ENCODE data around the gene SIAH1.

DNA sequence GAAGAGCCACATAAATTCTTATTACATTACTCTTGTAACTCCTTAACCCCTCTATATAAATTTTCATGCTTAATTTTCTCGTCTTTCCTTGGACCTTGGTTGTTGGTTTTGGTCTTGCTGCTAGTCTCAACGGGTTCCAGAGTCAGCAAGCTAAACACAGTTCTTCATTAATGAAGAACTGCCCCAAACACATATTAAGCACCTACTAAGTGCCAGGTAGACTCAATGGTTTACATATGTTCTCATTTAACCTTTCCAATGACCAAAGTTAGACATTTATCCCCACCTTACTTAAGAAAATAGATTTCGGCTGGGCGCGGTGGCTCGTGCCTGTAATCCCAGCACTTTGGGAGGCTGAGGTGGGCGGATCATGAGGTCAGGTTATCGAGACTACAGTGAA lies 15.0 kb downstream of the SIAH1 start:
- TF ChIP-seq, protein P1, sequence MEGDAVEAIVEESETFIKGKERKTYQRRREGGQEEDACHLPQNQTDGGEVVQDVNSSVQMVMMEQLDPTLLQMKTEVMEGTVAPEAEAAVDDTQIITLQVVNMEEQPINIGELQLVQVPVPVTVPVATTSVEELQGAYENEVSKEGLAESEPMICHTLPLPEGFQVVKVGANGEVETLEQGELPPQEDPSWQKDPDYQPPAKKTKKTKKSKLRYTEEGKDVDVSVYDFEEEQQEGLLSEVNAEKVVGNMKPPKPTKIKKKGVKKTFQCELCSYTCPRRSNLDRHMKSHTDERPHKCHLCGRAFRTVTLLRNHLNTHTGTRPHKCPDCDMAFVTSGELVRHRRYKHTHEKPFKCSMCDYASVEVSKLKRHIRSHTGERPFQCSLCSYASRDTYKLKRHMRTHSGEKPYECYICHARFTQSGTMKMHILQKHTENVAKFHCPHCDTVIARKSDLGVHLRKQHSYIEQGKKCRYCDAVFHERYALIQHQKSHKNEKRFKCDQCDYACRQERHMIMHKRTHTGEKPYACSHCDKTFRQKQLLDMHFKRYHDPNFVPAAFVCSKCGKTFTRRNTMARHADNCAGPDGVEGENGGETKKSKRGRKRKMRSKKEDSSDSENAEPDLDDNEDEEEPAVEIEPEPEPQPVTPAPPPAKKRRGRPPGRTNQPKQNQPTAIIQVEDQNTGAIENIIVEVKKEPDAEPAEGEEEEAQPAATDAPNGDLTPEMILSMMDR (IDR thresholded peaks at IDR 0.05; ENCODE audit: low read depth, low read length) = no peak
- no peak for TF ChIP-seq EZH2phosphoT487 (IDR thresholded peaks at IDR 0.05; ENCODE audit: low read depth)
